HG02798 (cell line): ENCODE measurements around the gene COPRS.
A peak's percentile ranks its signal among the peaks of the same experiment; 100 is the strongest.

Experiments used
- ATAC-seq: cut with Tn5 transposase; IDR thresholded peaks from one replicate; pipeline ENCODE4 v1.9.1; 2021; ENCODE audit warnings: mild to moderate bottlenecking; ENCODE audit not compliant: unreplicated experiment, poor library complexity

COPRS gene, protein sequence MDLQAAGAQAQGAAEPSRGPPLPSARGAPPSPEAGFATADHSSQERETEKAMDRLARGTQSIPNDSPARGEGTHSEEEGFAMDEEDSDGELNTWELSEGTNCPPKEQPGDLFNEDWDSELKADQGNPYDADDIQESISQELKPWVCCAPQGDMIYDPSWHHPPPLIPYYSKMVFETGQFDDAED

DNA sequence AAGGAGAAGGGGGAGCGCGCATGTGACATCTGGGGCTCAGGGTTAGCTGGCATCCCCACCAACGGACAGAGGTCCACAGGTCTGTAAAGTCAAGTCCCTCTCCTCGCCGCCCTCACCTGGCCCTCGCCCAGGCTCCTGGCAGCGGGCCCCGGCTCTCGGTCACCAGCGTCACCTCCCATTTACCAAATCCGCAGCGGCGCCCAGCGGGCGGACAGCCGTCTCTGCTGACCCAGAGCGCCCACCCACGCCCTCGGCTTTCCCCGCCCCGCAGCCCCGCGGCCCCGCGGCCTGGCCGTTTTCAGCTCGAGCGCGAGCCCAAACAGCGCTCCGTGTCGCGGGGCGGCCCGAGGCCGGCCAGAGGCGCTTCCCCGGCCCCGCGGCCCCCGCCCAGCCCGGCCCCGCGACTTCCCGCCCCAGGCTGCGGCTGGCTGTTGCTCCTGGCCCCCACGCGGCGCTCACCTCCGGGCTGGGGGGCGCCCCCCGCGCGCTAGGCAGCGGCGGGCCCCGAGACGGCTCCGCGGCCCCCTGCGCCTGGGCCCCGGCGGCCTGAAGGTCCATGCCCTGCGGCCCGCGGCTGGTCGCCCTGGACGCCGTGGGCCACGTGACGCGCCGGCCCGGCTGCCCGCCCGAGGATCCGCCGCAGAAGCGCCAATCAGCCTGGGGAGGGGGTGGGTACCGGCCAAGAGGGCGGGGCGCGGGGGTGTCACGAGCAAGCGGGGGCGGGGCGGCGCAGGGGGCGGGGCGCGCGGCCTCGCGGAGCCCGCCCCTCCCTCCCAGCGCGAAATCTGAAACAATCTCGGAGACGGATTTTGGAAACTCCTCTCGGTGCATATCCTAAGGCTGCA is at the start of gene COPRS:
COPRS (minus strand) TSS at position 603 of the 845 bp plus-strand sequence; CDS start at position 558, 45 bp downstream.
- peak; percentile 91 for ATAC-seq

DNA sequence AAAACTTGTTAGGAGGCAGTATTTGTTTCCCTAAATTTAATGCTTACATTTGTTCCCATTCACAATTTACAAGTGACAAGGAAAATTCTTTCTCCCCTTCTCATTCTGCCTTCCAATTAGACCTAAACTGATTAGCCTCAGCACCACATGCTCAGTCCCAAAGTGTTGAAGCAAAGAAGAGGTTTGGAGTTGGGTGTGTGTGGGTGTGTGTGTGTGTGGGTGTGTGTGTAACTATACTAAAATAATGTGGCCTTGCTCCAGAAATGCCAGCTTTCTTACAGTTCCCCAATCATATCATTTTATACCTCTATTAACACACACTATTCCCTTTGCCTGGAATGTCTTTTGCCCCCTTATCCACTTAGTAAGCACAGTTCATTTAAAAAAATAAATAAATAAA is 49.3 kb upstream of the COPRS start:
- no peak for ATAC-seq

DNA sequence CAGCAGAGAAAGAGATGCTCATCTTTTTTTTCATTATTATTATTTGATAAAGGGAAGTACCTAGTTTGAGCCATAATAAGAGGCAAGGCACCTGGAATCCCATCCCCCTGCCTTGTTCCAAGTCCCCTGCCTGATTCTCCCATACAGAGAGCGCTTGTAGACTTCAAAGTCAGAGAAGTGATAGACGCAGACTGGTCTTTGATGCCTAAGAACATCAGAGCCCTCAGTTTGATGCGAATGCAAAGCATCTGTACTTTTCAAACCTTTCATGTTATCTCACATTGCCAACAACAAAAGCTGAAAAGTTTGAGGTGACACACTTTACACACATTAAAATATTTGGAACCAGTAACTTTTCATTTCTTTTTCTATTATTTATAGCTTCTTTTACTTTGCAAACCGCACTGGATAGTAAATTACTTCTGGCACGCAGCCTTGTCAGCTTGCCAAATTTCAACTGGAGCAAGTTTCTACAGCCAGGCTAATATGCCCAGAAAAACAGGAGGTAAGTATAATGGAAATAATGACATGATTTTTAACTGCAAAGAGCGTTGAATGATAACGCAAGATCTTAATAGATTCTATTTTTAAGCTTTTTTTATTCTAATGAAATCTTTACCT is 48.4 kb upstream of the COPRS start:
- no peak for ATAC-seq

DNA sequence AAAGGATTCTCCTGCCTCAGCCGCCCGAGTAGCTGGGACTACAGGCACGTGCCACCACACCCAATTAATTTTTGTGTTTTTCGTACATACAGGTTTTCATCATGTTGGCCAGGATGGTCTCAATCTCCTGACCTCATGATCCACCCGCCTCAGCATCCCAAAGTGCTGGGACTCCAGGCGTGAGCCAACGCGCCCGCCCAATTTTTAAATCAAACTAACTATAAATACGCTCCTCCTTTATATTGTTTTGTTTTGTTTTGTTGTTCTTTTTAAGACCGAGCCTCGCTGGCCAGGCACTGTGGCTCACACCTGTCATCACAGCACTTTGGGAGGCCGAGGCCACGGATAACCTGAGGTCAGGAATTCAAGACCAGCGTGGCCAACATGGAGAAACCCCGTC is 44.4 kb upstream of the COPRS start:
- no peak for ATAC-seq

DNA sequence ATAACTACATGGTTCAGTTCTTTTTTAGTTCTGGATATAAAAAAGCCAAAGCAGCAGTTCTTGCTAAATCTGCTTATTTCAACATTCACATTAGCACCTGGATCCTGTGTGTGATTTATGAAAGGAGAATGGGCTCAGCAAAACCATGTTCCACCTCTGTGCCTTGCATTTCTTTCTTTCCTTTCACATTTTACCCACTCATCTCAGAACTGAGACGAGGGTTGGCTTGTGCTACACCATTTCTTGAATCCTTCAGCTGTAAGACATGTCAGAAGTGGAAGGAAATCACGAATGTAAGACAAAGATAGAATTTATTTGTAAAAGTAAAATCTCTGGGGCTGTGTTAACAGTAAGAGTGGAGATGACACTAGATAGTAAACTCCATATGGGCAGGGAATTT is 43.6 kb upstream of the COPRS start:
- ATAC-seq: no peak

DNA sequence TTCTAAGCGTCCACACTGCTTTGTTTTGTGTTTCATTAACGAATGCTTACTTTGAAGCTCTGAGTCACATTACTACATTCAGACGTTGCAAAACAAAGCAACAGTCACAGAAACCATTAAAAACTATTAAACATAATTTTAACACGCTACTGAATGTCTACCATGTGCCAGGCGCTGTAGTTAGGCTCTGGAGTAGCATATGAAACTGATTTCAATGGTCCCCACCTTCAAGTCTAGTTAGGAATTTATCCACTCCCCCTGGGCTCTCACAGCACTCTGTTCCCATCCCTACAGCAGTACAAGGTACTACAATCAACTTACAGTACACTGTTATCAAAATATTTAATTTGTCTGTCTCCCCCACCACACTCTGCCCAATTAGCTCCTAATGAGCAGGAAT is 41.8 kb upstream of the COPRS start:
- no peak for ATAC-seq

DNA sequence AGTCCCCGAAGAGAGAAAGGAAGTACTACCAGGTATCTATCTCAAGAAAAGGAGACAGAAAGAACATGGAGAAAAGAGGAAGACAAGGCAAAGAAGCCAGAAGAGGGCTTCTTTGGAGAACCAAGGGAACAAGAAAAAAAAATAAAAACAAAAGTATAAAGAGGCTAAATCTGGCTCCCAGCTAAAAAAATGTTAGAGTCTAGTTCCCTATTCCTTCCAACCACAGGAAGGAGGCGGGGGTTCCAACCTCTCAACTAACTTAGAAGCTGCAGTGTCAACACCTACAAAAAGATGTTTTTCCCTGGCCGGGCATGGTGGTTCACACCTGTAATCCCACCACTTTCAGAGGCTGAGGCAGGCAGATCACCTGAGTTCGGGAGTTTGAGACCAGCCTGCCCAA is 29.1 kb upstream of the COPRS start:
- no peak for ATAC-seq

DNA sequence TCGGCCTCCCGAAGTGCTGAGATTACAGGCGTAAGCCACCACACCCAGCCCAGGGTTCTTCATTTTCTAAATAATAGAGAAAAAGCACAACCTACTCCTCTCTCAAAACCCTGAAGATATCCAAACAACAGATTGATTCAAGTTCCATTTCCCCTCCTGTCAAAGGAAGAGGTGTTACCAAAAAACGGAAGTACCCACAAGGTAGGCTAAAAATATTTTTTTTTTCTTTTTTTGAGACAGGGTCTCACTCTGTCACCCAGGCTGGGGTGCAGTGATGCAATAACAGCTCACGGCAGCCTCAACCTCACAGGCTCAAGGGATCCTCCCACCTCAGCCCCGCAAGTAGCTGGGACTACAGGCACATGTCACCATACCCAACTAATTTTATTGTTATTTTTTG is 23.5 kb upstream of the COPRS start:
- ATAC-seq: no peak

DNA sequence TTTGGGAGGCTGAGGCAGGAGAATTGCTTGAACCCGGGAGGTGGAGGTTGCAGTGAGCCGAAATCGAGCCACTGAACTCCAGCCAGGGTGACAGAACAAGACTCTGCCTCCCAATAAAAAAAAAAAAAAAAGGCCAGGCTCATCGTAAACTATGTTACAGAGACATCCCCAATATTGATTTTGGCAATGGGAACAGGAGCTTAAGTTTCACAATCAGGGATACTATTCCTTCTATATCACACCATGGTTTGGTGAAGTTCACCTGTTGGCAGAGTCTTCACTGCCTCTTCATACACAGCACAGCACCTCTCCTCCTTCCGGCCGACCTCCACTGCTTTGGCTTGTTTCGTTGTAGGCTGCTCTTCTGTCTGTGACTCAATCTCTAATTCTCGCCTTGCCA is 21.3 kb upstream of the COPRS start:
- no peak for ATAC-seq

DNA sequence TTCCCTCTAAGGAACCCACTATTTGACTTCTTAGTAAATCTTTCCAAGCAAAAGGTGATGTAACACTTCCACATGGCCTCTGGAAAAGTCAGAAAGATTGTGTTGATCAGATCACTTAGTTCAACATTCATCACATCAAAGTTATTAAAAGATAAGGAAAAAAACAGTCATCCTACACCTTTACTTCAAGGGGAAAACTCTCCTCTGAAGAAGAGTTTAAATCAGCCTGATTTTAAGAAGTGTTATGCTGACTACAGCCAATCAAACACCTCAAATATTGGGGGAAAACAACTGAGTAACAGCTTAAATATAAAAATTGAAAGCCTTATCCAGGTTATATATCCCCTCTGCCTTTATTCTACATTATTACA is 19.6 kb upstream of the COPRS start:
- ATAC-seq: no peak

DNA sequence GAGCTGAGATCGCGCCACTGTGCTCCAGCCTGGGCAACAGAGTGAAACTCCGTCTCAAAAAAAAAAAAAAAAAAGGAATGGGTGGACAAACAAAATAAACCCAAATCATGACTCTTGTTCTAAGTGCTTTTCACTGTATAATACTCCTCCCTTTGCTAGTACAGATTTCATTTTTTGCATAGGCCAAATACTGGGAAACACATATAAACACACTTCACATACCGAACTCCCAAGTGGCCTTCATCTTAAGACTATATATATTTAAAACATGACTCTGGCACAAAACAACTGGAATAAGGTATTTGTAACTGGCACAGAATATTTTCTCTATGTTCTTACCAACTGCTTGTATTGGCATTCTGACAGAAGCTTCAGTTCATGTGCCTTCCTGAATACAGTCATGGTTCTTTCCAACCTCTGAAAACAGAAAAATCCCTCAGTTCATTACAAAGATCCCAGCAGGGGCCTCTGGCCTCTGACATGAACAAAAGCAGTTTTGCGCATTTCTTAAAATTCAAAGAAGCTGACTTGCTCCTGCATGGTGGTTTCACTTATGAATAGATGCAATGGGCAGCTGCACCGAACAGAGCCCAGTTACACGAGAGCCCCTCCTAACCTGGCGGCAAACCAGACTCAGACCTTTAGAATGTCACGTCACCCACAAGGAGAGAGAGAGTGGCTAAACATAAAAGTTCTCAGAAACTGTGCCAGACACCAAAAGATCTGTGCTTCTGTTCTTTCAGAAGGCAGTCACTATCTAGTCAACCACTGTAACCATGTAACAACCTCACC is 19.1 kb upstream of the COPRS start:
- ATAC-seq: no peak

DNA sequence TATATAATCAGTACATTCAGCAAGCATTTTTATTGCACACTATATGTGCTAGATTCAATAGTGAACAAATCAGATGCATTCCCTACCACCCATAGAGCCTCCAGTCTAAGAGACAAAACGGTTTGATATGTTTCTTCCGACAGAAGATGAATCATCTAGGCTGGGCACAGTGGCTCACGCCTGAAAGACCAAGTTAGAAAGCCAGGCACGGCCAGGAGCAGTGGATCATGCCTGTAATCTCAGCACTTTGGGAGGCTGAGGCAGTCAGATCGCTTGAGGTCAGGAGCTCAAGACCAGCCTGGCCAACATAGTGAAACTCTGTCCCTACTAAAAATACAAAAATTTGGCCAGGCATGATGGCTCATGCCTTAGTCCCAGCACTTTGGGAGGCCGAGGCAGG is 18.3 kb upstream of the COPRS start:
- ATAC-seq: no peak

DNA sequence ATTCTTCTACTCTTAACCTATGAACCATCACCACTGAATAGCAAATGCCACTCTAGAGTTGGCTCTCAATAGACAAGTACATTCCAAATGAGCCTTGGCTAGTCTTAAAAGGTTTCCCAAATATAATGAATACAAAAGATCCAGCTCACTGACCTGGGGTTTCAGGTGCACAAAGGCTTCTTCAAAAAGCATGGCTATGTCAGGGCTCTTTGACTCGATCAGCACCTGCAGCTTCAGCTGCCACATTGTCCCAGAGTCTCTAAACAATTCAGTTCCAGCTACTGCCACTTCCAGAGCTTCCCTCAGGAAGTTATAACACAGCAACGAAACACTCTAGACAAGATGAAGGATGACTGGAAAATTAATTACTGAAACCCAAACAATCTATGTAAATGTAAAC is 16.0 kb upstream of the COPRS start:
- ATAC-seq: no peak

DNA sequence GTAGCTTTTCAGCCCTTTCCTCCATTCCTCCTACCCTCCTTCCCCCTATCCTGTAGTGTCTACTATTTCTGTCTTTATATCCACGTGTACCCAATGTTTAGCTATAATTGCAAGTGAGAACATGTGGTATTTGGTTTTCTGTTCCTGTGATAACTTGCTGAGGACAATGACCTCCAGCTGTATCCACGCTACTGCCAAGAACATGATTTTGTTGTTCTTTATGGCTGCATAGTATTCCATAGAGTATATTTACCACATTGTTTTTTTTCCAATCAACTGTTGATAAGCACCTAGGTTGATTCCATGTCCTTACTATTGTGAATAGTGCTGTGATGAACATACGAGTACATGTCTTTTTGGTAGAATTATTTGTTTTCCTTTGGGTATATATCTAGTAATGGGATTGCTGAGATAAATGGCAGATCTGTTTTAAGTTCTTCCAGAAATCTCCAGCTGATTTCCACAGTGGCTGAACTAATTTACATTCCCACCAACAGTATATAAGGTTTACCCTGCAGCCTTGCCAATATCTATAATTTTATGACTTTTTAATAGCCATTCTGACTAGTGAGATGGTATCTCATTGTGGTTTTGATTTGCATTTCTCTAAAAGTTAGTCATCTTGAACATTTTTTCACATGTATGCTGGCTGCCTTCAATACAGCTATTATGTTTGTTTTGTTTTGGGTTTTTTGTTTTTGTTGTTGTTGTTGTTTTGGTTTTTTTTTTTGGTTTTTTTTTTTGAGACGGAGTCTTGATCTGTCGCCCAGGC is 10.9 kb upstream of the COPRS start:
- no peak for ATAC-seq

DNA sequence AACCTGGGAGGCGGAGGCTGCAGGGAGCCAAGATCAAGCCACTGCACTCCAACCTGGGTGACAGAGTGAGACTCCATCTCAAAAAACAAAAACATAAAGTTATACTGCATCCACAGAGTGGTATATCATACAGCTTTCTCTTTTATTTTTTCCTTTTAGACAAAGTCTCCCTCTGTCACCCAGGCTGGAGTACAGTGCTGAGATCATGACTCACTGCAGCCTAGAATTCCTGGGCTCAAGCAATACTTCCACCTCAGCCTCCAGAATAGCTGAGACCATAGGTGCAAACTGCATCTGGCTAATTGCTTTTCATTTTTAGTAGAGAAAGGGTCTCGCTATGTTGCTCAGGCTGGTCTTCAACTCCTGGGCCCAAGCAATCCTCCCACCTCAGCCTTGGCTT is 10.0 kb upstream of the COPRS start:
- no peak for ATAC-seq

DNA sequence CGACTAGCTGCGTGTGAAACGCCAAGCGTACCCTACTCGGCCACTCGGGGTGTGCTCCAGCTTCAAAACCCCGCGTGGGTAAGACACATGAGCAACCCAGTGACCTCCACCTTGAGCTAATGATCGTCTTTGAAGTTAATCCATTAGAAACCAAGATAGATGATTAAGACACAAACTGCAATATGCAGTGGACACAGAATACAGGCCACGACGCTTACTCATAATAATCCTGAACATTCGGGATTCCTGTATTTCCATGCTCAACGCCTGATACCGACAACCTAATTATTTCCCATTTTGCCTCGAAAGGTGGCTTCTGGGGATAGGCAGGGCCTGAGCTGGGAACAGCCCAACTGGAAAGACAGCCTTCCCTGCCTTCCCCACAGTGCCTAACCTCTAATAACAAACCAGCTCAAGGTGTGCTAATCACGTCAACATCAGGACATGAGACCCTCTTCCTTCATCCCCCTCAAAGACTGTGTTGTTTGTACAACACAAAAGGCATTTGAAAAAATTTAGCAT is 504 bp upstream of the COPRS start:
- no peak for ATAC-seq

DNA sequence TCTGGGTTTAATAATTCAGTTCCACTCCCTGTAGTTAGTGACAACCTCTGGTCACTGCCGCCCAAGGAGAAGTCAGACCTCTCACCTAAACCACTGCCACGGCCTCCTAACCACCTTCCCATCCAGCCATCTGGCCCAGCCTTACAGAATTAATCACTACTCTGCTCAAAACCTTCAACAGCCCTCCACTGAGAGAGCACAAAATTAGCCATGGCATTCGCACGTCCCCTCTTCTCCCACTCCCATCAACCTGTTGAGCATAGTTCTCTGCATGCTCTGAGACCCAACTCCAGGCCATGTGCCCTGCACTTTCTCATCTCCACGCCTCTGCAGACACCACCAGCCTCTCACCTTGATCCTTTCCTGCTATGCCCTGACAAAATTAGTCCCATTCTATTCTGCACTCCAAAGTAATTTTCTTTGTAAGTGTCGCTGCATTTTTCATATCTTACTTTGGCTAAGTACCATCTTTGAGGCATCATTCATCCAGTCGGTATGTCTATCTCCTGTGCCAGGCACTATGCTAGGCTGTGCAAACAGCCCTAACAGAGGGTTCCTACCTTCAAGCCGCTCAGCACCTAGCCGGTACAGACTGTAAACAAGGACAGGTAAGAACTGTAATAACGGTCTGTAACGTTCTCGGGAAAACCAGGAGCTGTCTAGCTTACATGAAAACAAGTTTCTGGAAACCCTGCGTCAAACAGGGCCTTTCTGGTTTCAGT is 963 bp downstream of the COPRS start:
- ATAC-seq: no peak

DNA sequence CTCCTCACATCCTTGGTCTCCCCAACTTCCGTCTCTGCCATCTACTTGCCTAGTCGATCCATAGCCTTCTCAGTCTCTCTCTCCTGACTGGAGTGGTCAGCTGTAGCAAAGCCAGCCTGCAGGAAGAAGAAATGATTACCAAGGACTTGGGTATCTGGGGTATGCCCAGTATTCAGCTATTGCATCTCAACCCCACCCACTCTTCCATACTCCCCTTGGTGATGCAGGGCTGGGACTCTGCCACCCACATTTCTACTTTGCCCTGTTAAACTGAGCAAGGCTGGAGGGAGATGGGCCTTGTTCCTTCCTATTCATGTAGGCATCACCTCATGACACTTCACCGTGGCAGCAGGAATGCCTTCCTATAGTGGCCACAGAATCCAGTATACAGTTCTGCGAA is 2.3 kb downstream of the COPRS start:
- ATAC-seq: no peak

DNA sequence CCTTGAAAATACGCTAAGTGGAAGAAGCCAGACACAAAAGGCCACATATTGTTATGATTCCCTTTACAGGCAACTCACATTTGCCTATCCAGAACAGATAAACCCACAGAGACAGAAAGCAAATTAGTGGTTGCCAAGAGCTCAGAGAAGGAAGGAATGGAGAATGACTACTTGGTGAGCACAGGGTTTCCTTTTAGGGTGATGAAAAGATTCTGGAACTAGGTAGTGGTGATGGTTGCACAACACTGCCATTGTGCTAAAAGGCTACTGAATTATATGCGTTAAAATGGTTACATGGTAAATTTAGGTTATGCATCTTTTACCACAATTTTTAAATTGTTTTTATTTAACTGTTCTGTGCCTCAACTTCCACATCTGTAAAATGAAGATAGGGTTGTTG is 4.4 kb downstream of the COPRS start:
- no peak for ATAC-seq
